Measurements from ENCODE around the gene CBLB.

CBLB gene

GRCh38 chr3:105847452-105847851, 21.4 kb downstream of the CBLB start:
- no peak for TF ChIP-seq CTCF (IDR thresholded peaks at IDR 0.05; ENCODE audit: insufficient read depth, low read length, missing control alignments)
- no peak overlapping the region for H3K4me3 ChIP-seq (ENCODE audit: low read depth, low read length)
- DNase-seq (ENCODE audit: low read depth, low spot score): no peak
- CTCF ChIA-PET: interaction anchor here (0.6 to 1.3 kb wide), 2 partner anchors 13 to 356 kb away, joined by 3 to 5 read pairs; no protein-coding TSS in a partner anchor
- POLR2A ChIA-PET: no interaction called here

GRCh38 chr3:105846809-105847208, 22.0 kb downstream of the CBLB start:
- no peak for TF ChIP-seq CTCF (IDR thresholded peaks at IDR 0.05; ENCODE audit: insufficient read depth, low read length, missing control alignments)
- no peak overlapping the region for H3K4me3 ChIP-seq (ENCODE audit: low read depth, low read length)
- ChIA-PET CTCF (interaction anchor here (0.6 to 1.3 kb wide), 2 partner anchors 12 to 16 kb away, joined by 3 to 5 read pairs; no protein-coding TSS in a partner anchor), POLR2A (no interaction called here)
- DNase-seq (ENCODE audit: low read depth, low spot score): no peak

- TF ChIP-seq CTCF (IDR thresholded peaks at IDR 0.05; ENCODE audit: insufficient read depth, low read length, missing control alignments): no peak
- no peak overlapping the region for H3K4me3 ChIP-seq (ENCODE audit: low read depth, low read length)
- no peak for DNase-seq (ENCODE audit: low read depth, low spot score)
- CTCF ChIA-PET: interaction anchor here (1.1 kb wide), 1 partner anchor 411 kb away, joined by 3 read pairs; no protein-coding TSS in a partner anchor
- POLR2A ChIA-PET: no interaction called here
These were observed 23.3 kb downstream of the CBLB start for GRCh38 chr3:105845488-105845887.

GRCh38 chr3:105844704-105845103, 24.1 kb downstream of the CBLB start:
- CTCF ChIA-PET: interaction anchor here (1.1 kb wide), 1 partner anchor 412 kb away, joined by 3 read pairs; no protein-coding TSS in a partner anchor
- POLR2A ChIA-PET: no interaction called here
- TF ChIP-seq CTCF (IDR thresholded peaks at IDR 0.05; ENCODE audit: insufficient read depth, low read length, missing control alignments): no peak
- no peak overlapping the region for H3K4me3 ChIP-seq (ENCODE audit: low read depth, low read length)
- DNase-seq (ENCODE audit: low read depth, low spot score): no peak

- no peak for DNase-seq (ENCODE audit: low read depth, low spot score)
- ChIA-PET POLR2A (no interaction called here), CTCF (no interaction called here)
- H3K4me3 ChIP-seq (ENCODE audit: low read depth, low read length): no peak overlapping the region
- TF ChIP-seq CTCF (IDR thresholded peaks at IDR 0.05; ENCODE audit: insufficient read depth, low read length, missing control alignments): no peak
These were observed 24.8 kb downstream of the CBLB start for GRCh38 chr3:105843994-105844393.

GRCh38 chr3:105842943-105843342, 25.9 kb downstream of the CBLB start:
- ChIA-PET CTCF (no interaction called here), POLR2A (no interaction called here)
- no peak overlapping the region for H3K4me3 ChIP-seq (ENCODE audit: low read depth, low read length)
- no peak for TF ChIP-seq CTCF (IDR thresholded peaks at IDR 0.05; ENCODE audit: insufficient read depth, low read length, missing control alignments)
- DNase-seq (ENCODE audit: low read depth, low spot score): no peak

All from AG04449 (cell line).